PC-9 (cell line): ENCODE measurements around the gene VAPA. TPM values are rescaled to one million over a fixed set of nuclear protein-coding genes. Genes with fewer than 3 reads are reported as not detected.

Source experiments
- BruUV-seq: library from RNA; stranded (reverse); fragments of 400-500 nt; replicated peaks from 2 replicates; lab custom pipeline; 2021; lab: Mats Ljungman, UMichigan
- CTCF ChIA-PET: fragments of 300-600 bp; sonication (Branson Sonifier 250); formaldehyde crosslinking; loops from one replicate; lab custom pipeline; 2022; ENCODE audit warnings: antibody characterized with exemption; lab: Charles Lee
- POLR2A ChIA-PET: fragments of 300-600 bp; sonication (Branson Sonifier 250); formaldehyde crosslinking; loops from one replicate; lab custom pipeline; 2022; ENCODE audit warnings: antibody characterized with exemption; ENCODE audit not compliant: unreplicated experiment; lab: Charles Lee
- DNase-seq, 2 experiments: peaks; one replicate each; pipeline versions ENCODE4 v3.0.0 to v3.0.0-alpha.2; 2015 to 2022; ENCODE audit warnings: mixed read lengths in 1 of 2
- H2AFZ ChIP-seq: fragments of 200-600 bp; sonication (generic); 2 replicates; pipeline ENCODE4 v1.8.1; 2017; ENCODE audit warnings: antibody characterized with exemption
- H3F3A ChIP-seq: fragments of 200-600 bp; sonication (generic); 2 replicates; pipeline ENCODE4 v1.8.1; 2017; ENCODE audit warnings: antibody characterized with exemption, mild to moderate bottlenecking, low read depth; ENCODE audit not compliant: insufficient read depth
- H3K27ac ChIP-seq: fragments of 200-600 bp; sonication (generic); 2 replicates; pipeline ENCODE4 v1.6.1; 2016; ENCODE audit warnings: mixed run types
- H3K27me3 ChIP-seq: fragments of 200-600 bp; sonication (generic); 2 replicates; pipeline ENCODE4 v1.6.1; 2016; ENCODE audit warnings: low read depth, mixed run types; ENCODE audit not compliant: insufficient read depth
- H3K36me3 ChIP-seq: fragments of 200-600 bp; sonication (generic); 2 replicates; pipeline ENCODE4 v1.6.1; 2016; ENCODE audit warnings: low read depth, mixed run types
- H3K4me1 ChIP-seq: fragments of 200-600 bp; sonication (generic); replicated peaks from 2 replicates; pipeline ENCODE4 v1.6.1; 2016; ENCODE audit warnings: mixed run types; ENCODE audit not compliant: insufficient read depth
- H3K4me2 ChIP-seq: fragments of 200-600 bp; sonication (generic); 2 replicates; pipeline ENCODE4 v1.6.1; 2017; ENCODE audit warnings: mixed run types
- H3K4me3 ChIP-seq: fragments of 200-600 bp; sonication (generic); 2 replicates; pipeline ENCODE4 v1.6.1; 2016; ENCODE audit warnings: mixed run types
- H3K79me2 ChIP-seq: fragments of 200-600 bp; sonication (generic); 2 replicates; pipeline ENCODE4 v1.6.1; 2017; ENCODE audit warnings: low read depth, mixed run types
- H3K9me2 ChIP-seq: fragments of 200-600 bp; sonication (generic); 2 replicates; pipeline ENCODE4 v1.8.1; 2017; ENCODE audit warnings: mild to moderate bottlenecking; ENCODE audit not compliant: insufficient read depth
- H3K9me3 ChIP-seq: fragments of 200-600 bp; sonication (generic); 2 replicates; pipeline ENCODE4 v1.8.1; 2016; ENCODE audit warnings: low read depth; ENCODE audit not compliant: insufficient read depth
- H4K20me1 ChIP-seq: fragments of 200-600 bp; sonication (generic); 2 replicates; pipeline ENCODE4 v1.8.1; 2017; ENCODE audit not compliant: insufficient read depth
- EZH2 ChIP-seq: fragments of 200-600 bp; sonication (generic); IDR thresholded peaks from 2 replicates; pipeline ENCODE4 v1.8.0; 2017; ENCODE audit warnings: antibody characterized with exemption, low read depth
- intact Hi-C: fragments of 100-400 bp; cut with micrococcal nuclease; formaldehyde crosslinking; loops from one replicate; pipeline ENCODE4 v1.10.0; 2022; ENCODE audit not compliant: unreplicated experiment
- total RNA-seq: library from RNA; stranded (reverse); gene quantifications from 2 replicates; pipeline ENCODE4 v1.2.3, GENCODE V29; 2021
- TF ChIP-seq, protein P1 (sequence below): fragments of 200-600 bp; sonication (generic); conservative IDR thresholded peaks from 2 replicates; pipeline ENCODE4 v1.6.1; 2017; ENCODE audit warnings: mixed run types, antibody characterized with exemption, mild to moderate bottlenecking, moderate library complexity

Gene VAPA
- total RNA-seq, 1 experiment from 2014 or later, result 340 TPM

DNA sequence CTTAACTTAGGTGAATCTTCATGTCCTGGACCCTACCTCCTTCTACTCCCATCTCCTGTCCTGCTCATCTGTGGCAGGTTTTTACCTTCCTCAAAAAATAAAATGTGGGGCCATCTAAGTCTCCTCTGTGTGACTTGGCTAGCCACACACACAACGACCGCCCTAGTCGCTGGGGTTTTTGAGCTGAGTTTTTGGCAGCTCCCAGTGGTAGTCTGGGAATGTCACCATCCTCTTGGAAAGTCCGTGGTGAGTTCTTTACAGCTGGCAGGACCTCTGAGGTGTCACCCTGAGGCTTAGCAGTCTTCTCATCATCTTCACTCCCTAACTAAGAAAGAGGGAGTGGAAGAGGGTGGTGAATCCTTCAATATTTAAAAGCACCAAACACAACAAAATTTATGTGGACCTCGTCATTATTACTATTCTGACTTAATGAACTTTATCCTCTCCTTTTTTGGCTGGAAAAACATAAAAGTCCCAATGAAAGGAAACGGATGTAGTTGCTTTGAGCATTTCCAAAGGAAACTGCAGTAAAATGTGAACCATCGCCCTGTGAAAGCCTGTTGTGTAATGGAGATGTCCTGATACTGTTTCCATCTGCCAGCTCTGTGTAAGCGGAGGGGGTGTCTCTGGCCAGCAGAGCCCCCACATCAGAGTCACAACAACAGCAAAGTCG lies 78.6 kb downstream of the VAPA start:
- intact Hi-C loops, result no loop called here
- no peak overlapping the region for H2AFZ ChIP-seq

GRCh38 chr18:9992973-9993520 lies 79.2 kb downstream of the VAPA start:
- intact Hi-C loops, result no loop called here
- ChIA-PET CTCF (no interaction called here), POLR2A (no interaction called here)
- TF ChIP-seq EZH2, result no peak
- TF ChIP-seq, protein P1, sequence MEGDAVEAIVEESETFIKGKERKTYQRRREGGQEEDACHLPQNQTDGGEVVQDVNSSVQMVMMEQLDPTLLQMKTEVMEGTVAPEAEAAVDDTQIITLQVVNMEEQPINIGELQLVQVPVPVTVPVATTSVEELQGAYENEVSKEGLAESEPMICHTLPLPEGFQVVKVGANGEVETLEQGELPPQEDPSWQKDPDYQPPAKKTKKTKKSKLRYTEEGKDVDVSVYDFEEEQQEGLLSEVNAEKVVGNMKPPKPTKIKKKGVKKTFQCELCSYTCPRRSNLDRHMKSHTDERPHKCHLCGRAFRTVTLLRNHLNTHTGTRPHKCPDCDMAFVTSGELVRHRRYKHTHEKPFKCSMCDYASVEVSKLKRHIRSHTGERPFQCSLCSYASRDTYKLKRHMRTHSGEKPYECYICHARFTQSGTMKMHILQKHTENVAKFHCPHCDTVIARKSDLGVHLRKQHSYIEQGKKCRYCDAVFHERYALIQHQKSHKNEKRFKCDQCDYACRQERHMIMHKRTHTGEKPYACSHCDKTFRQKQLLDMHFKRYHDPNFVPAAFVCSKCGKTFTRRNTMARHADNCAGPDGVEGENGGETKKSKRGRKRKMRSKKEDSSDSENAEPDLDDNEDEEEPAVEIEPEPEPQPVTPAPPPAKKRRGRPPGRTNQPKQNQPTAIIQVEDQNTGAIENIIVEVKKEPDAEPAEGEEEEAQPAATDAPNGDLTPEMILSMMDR, result no peak
- H3K4me3 ChIP-seq, result no peak overlapping the region
- no peak for DNase-seq
- H3K27ac ChIP-seq, result no peak overlapping the region
- no peaks in the 10 kb centered on the region for H3F3A ChIP-seq
- H3K36me3 ChIP-seq, result no peaks in the 10 kb centered on the region
- no peaks in the 10 kb centered on the region for H3K79me2 ChIP-seq
- H3K4me2 ChIP-seq, result no peak overlapping the region
- H3K9me3 ChIP-seq, result no peaks in the 10 kb centered on the region
- H2AFZ ChIP-seq, result no peak overlapping the region
- no peaks in the 10 kb centered on the region for H3K4me1 ChIP-seq
- peaks cover 6% of the 10 kb centered on the region; the same call in 1 of the 2 replicates for H3K27me3 ChIP-seq
- H4K20me1 ChIP-seq, result no peaks in the 10 kb centered on the region
- BruUV-seq, result no TSS peak
- H3K9me2 ChIP-seq, result no peaks in the 10 kb centered on the region

More for the DNA sequence above, 78.6 kb downstream of the VAPA start:
- no peak for DNase-seq
- no peaks in the 10 kb centered on the region for H3K9me3 ChIP-seq
- BruUV-seq, result no TSS peak
- no peaks in the 10 kb centered on the region for H3F3A ChIP-seq
- no peak overlapping the region for H3K27ac ChIP-seq
- no peaks in the 10 kb centered on the region for H3K79me2 ChIP-seq
- no peak overlapping the region for H3K4me3 ChIP-seq
- no peaks in the 10 kb centered on the region for H4K20me1 ChIP-seq
- no peaks in the 10 kb centered on the region for H3K36me3 ChIP-seq
- CTCF ChIA-PET, result no interaction called here
- peaks cover 6% of the 10 kb centered on the region; the same call in 1 of the 2 replicates for H3K27me3 ChIP-seq
- no peaks in the 10 kb centered on the region for H3K4me1 ChIP-seq
- no peaks in the 10 kb centered on the region for H3K9me2 ChIP-seq
- POLR2A ChIA-PET, result no interaction called here
- H3K4me2 ChIP-seq, result no peak overlapping the region
- no peak for TF ChIP-seq EZH2
- TF ChIP-seq, protein P1, result no peak

GRCh38 chr18:9993521-9994025 lies 79.8 kb downstream of the VAPA start:
- Histone ChIP-seq H4K20me1 (no peaks in the 10 kb centered on the region), H3K27me3 (peaks cover 6% of the 10 kb centered on the region; the same call in 1 of the 2 replicates), H2AFZ (no peak overlapping the region), H3K36me3 (no peaks in the 10 kb centered on the region), H3K79me2 (no peaks in the 10 kb centered on the region), H3F3A (no peaks in the 10 kb centered on the region), H3K9me2 (no peaks in the 10 kb centered on the region), H3K4me3 (no peak overlapping the region), H3K4me2 (no peak overlapping the region), H3K4me1 (no peaks in the 10 kb centered on the region), H3K27ac (no peak overlapping the region), H3K9me3 (0 out of 2 replicates have a peak, but pooled peaks cover under 1% of the 10 kb centered on the region)
- POLR2A ChIA-PET, result no interaction called here
- BruUV-seq, result no TSS peak
- no peak for DNase-seq
- intact Hi-C loops, result no loop called here
- CTCF ChIA-PET, result no interaction called here
- no peak for TF ChIP-seq EZH2
- TF ChIP-seq, protein P1, result no peak
